ENCODE data around the gene SCYL3. TPM values are rescaled to one million over a fixed set of nuclear protein-coding genes. Genes with fewer than 3 reads are reported as not detected.
A peak's percentile ranks its signal among the peaks of the same experiment; 100 is the strongest.

The SCYL3 gene
- total and polyA plus RNA-seq, 2 donors (not counting 1 experiment from before 2014, with no cell fraction given): 7.2 to 11.7 TPM

DNA sequence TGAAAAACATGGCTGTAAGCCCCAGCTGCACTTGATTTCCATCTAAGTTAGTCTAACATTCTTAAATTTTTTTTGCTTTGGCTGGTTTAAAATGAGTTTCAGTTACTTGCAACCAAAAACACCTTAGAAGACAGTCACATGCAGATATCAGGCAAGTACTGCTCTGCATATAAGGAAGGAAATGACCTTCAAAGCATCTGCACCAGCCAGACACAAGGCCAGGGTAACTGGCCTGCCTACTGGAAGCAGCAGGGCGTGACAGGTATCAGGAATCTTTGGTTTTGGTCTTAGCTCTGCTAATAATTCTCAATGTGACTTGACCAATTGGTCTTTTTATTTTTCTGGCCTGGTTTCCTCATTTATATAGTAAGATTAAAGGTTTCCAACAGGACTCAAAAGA, 33.5 kb downstream of the SCYL3 start:
- H3K27ac ChIP-seq (ENCODE audit: insufficient read depth, low read length): no peak overlapping the region
- no peaks in the 10 kb centered on the region for H3K4me1 ChIP-seq (ENCODE audit: control insufficient read depth, extremely low read depth, insufficient read depth, low read length)
- H4K20me1 ChIP-seq (ENCODE audit: control insufficient read depth, extremely low read depth, insufficient read depth, low read length): no peaks in the 10 kb centered on the region
- H2AFZ ChIP-seq (ENCODE audit: low read length): no peak overlapping the region
- no peak for TF ChIP-seq EZH2 (IDR thresholded peaks at IDR 0.05; ENCODE audit: low read length, missing control alignments)
- TF ChIP-seq, protein P1, sequence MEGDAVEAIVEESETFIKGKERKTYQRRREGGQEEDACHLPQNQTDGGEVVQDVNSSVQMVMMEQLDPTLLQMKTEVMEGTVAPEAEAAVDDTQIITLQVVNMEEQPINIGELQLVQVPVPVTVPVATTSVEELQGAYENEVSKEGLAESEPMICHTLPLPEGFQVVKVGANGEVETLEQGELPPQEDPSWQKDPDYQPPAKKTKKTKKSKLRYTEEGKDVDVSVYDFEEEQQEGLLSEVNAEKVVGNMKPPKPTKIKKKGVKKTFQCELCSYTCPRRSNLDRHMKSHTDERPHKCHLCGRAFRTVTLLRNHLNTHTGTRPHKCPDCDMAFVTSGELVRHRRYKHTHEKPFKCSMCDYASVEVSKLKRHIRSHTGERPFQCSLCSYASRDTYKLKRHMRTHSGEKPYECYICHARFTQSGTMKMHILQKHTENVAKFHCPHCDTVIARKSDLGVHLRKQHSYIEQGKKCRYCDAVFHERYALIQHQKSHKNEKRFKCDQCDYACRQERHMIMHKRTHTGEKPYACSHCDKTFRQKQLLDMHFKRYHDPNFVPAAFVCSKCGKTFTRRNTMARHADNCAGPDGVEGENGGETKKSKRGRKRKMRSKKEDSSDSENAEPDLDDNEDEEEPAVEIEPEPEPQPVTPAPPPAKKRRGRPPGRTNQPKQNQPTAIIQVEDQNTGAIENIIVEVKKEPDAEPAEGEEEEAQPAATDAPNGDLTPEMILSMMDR (conservative IDR thresholded peaks at IDR 0.05 in 1 of 2, IDR thresholded peaks at IDR 0.05 in 1 of 2; ENCODE audit: low read depth in 1 of 2, low read length in 2 of 2): no peak
- H3K9me3 ChIP-seq (ENCODE audit: control insufficient read depth, insufficient read depth, low read depth, low read length): no peaks in the 10 kb centered on the region
- no peaks in the 10 kb centered on the region for H3K79me2 ChIP-seq (ENCODE audit: control insufficient read depth, insufficient read depth, low read length)
- no peak overlapping the region for H3K9ac ChIP-seq (ENCODE audit: insufficient read depth, low read length)
- H3K36me3 ChIP-seq (ENCODE audit: control insufficient read depth, insufficient read depth, low read length): peaks cover 4% of the 10 kb centered on the region
- no peak for DNase-seq (ENCODE audit: low read depth in 2 of 2)
- H3K4me2 ChIP-seq (ENCODE audit: extremely low read depth, insufficient read depth, low read length): no peak overlapping the region
- H3K27me3 ChIP-seq (ENCODE audit: control insufficient read depth, insufficient read depth, low read length): no peaks in the 10 kb centered on the region
- H3K4me3 ChIP-seq (replicated peaks in 1 of 4; ENCODE audit: control extremely low read depth in 1 of 4, insufficient read depth in 1 of 4, low read depth in 3 of 4, low read length in 4 of 4): no peak overlapping the region

DNA sequence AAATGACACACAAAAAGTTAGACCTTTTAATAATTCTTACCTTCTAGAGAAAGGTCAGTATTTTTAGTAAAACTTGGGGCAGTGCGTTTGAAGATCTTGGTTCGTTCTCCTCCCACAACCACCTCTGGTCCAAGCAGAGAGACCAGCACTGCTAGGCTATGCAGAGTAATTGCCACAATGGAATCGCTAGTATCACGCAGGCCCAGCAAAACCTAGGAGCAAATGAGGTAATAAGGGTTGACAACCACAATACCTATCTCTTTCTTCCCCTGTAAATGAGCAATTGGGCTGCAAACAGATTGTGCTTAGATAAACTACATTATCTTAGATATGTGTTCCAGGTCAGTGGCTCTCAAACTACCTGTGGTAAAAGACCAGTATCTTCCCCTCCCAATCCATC, 34.7 kb downstream of the SCYL3 start:
- Histone ChIP-seq H3K79me2 (ENCODE audit: control insufficient read depth, insufficient read depth, low read length) (no peaks in the 10 kb centered on the region), H3K36me3 (ENCODE audit: control insufficient read depth, insufficient read depth, low read length) (peaks cover 2% of the 10 kb centered on the region), H3K27ac (ENCODE audit: insufficient read depth, low read length) (no peak overlapping the region), H2AFZ (ENCODE audit: low read length) (no peak overlapping the region), H3K4me1 (ENCODE audit: control insufficient read depth, extremely low read depth, insufficient read depth, low read length) (no peaks in the 10 kb centered on the region), H3K9ac (ENCODE audit: insufficient read depth, low read length) (no peak overlapping the region), H3K4me2 (ENCODE audit: extremely low read depth, insufficient read depth, low read length) (no peak overlapping the region), H4K20me1 (ENCODE audit: control insufficient read depth, extremely low read depth, insufficient read depth, low read length) (no peaks in the 10 kb centered on the region), H3K4me3 (replicated peaks in 1 of 4; ENCODE audit: control extremely low read depth in 1 of 4, insufficient read depth in 1 of 4, low read depth in 3 of 4, low read length in 4 of 4) (no peak overlapping the region), H3K9me3 (ENCODE audit: control insufficient read depth, insufficient read depth, low read depth, low read length) (no peaks in the 10 kb centered on the region), H3K27me3 (ENCODE audit: control insufficient read depth, insufficient read depth, low read length) (no peaks in the 10 kb centered on the region)
- TF ChIP-seq EZH2 (IDR thresholded peaks at IDR 0.05; ENCODE audit: low read length, missing control alignments): no peak
- TF ChIP-seq, protein P1 (conservative IDR thresholded peaks at IDR 0.05 in 1 of 2, IDR thresholded peaks at IDR 0.05 in 1 of 2; ENCODE audit: low read depth in 1 of 2, low read length in 2 of 2): no peak
- no peak for DNase-seq (ENCODE audit: low read depth in 2 of 2)

DNA sequence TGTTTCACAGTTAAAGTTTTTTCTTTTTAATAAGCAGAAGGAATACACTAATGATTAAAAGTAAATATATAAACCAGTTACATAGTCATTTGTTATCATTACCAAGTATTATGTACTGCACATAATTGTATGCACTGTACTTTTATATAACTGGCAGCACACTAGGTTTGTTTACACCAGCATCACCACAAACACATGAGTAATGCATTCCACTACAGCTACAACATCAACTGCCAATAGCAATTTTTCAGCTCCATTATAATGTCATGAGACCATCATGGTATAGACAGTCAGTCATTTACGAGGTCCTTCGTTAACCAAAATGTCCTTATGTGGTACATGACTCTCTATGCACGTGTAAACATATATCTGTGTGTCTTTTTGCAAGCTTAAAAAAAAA, 35.2 kb downstream of the SCYL3 start:
- Histone ChIP-seq H3K27me3 (ENCODE audit: control insufficient read depth, insufficient read depth, low read length) (no peaks in the 10 kb centered on the region), H3K4me3 (replicated peaks in 1 of 4; ENCODE audit: control extremely low read depth in 1 of 4, insufficient read depth in 1 of 4, low read depth in 3 of 4, low read length in 4 of 4) (no peak overlapping the region), H4K20me1 (ENCODE audit: control insufficient read depth, extremely low read depth, insufficient read depth, low read length) (no peaks in the 10 kb centered on the region), H3K27ac (ENCODE audit: insufficient read depth, low read length) (no peak overlapping the region), H3K79me2 (ENCODE audit: control insufficient read depth, insufficient read depth, low read length) (no peaks in the 10 kb centered on the region), H3K9ac (ENCODE audit: insufficient read depth, low read length) (no peak overlapping the region), H3K36me3 (ENCODE audit: control insufficient read depth, insufficient read depth, low read length) (peaks cover 2% of the 10 kb centered on the region), H3K4me1 (ENCODE audit: control insufficient read depth, extremely low read depth, insufficient read depth, low read length) (no peaks in the 10 kb centered on the region), H2AFZ (ENCODE audit: low read length) (no peak overlapping the region), H3K4me2 (ENCODE audit: extremely low read depth, insufficient read depth, low read length) (no peak overlapping the region), H3K9me3 (ENCODE audit: control insufficient read depth, insufficient read depth, low read depth, low read length) (no peaks in the 10 kb centered on the region)
- TF ChIP-seq, protein P1 (conservative IDR thresholded peaks at IDR 0.05 in 1 of 2, IDR thresholded peaks at IDR 0.05 in 1 of 2; ENCODE audit: low read depth in 1 of 2, low read length in 2 of 2): no peak
- no peak for TF ChIP-seq EZH2 (IDR thresholded peaks at IDR 0.05; ENCODE audit: low read length, missing control alignments)
- peak; percentile 27 to 45 for DNase-seq (ENCODE audit: low read depth in 2 of 2)
